HG03139 (cell line): ENCODE results near the gene RGS17.
"Not testable (repeated sequence)": the region's sequence is repeated elsewhere in the genome, so short reads cannot be mapped to it uniquely, and the experiment has no call there.

Source experiments
- ATAC-seq: cut with Tn5 transposase; IDR thresholded peaks from one replicate; pipeline ENCODE4 v1.9.1; 2021; ENCODE audit not compliant: unreplicated experiment

The RGS17 gene

GRCh38 chr6:153131037-153131981 lies at the start of gene RGS17:
Gene RGS17, minus strand, starts transcription at chr6:153131282. Its CDS starts 87,264 bp downstream, at chr6:153044018.
- ATAC-seq = peak; percentile 59

- ATAC-seq = no peak
Observed at GRCh38 chr6:153172815-153173214, 41.7 kb upstream of the RGS17 start.

GRCh38 chr6:153170511-153170910 lies 39.4 kb upstream of the RGS17 start:
- ATAC-seq = no peak

- no peak for ATAC-seq
Observed at GRCh38 chr6:153167907-153168306, 36.8 kb upstream of the RGS17 start.

GRCh38 chr6:153167061-153167891 lies 36.2 kb upstream of the RGS17 start:
- ATAC-seq = no peak

- ATAC-seq = no peak
Observed at GRCh38 chr6:153162646-153163045, 31.6 kb upstream of the RGS17 start.

GRCh38 chr6:153162172-153162571 lies 31.1 kb upstream of the RGS17 start:
- ATAC-seq = no peak

- no peak for ATAC-seq
Observed at GRCh38 chr6:153160221-153160620, 29.1 kb upstream of the RGS17 start.

- ATAC-seq = no peak
Observed at GRCh38 chr6:153150752-153151440, 19.8 kb upstream of the RGS17 start.

- no peak for ATAC-seq
Observed at GRCh38 chr6:153150371-153150751, 19.3 kb upstream of the RGS17 start.

- no peak for ATAC-seq
Observed at GRCh38 chr6:153149891-153150290, 18.8 kb upstream of the RGS17 start.

- ATAC-seq = no peak
Observed at GRCh38 chr6:153146413-153146812, 15.3 kb upstream of the RGS17 start.

- no peak for ATAC-seq
Observed at GRCh38 chr6:153145591-153145990, 14.5 kb upstream of the RGS17 start.

- ATAC-seq = no peak
Observed at GRCh38 chr6:153143200-153143599, 12.1 kb upstream of the RGS17 start.

- no peak for ATAC-seq
Observed at GRCh38 chr6:153140299-153140698, 9.2 kb upstream of the RGS17 start.

GRCh38 chr6:153138930-153139329 lies 7.8 kb upstream of the RGS17 start:
- no peak for ATAC-seq

- no peak for ATAC-seq
Observed at GRCh38 chr6:153135681-153136080, 4.6 kb upstream of the RGS17 start.

- ATAC-seq = not testable (repeated sequence)
Observed at GRCh38 chr6:153133667-153134066, 2.6 kb upstream of the RGS17 start.

GRCh38 chr6:153130515-153131036 lies 506 bp downstream of the RGS17 start:
- ATAC-seq = peak; percentile 10

- no peak for ATAC-seq
Observed at GRCh38 chr6:153129873-153130514, 1.1 kb downstream of the RGS17 start.
